Measurements from ENCODE around the gene SFRP2. TPM values are rescaled to one million over a fixed set of nuclear protein-coding genes. Genes with fewer than 3 reads are reported as not detected.

The SFRP2 gene
- total RNA-seq, 2 donors from 2014 or later, result not detected

DNA sequence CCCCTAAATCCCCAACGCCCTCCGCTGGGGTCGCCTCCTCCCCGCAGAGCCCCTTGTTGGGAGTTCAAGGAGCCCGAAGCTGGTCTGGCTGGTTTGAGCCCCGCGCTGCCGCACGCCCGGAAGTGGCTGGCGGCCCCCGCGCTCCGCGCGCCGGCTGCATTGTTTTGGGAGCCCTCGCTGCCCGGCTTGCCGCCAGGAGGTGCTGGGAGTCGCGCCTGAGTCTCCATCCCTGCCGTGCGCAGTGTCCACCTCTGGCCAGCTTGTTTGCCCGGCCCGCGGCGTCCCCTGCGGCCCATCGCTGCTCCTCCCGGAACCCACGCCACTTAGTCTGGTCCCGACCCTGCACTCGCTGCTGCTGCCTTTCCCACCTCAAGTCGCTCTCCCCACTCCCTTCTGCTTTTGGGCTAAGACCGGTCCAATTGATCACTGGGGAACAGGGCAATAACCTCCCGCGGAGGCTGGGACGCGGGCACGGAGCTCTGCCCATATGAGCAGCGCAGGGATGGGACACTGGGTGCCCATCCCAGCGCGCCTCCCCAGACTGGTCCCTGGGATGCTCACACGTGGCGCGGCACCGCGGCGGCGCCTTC, 2.2 kb upstream of the SFRP2 start:
- H3K9me3 ChIP-seq (ENCODE audit: control insufficient read depth, low read length, poor library complexity, severe bottlenecking), result no peaks in the 10 kb centered on the region
- H3K4me1 Mint-ChIP-seq, result peaks cover 27% of the 10 kb centered on the region
- peak overlapping the region; percentile 16 for H3K27ac Mint-ChIP-seq
- peaks cover 90% of the 10 kb centered on the region for H3K27me3 Mint-ChIP-seq
- peak overlapping the region; percentile 89 for H3K4me3 Mint-ChIP-seq
- ATAC-seq (peak; percentile 30), DNase-seq (peak in 1 of 3 donors; percentile 11)
- H3K36me3 Mint-ChIP-seq (ENCODE audit: low read depth), result peaks cover 13% of the 10 kb centered on the region

DNA sequence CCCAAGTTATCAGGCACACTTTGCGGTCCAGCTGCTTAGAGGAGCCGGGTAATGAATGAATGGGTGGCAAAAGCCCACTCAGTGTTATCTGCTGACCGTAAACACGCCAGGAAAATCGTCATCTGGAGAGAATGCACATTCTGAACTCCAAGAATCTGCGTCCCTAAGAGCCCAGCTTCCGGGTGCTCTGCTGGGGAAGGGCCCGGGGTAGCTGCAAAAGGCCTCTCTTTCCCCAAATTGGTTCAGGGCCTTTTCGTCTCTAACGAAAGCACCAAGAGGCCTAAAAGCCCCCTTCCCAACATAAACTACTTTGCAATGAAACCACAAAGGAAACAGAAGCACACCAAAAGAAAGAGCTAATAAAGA, 1.6 kb upstream of the SFRP2 start:
- ATAC-seq (no peak), DNase-seq (no peak)
- Mint-ChIP-seq H3K36me3 (ENCODE audit: low read depth) (peaks cover 13% of the 10 kb centered on the region), H3K27me3 (peaks cover 88% of the 10 kb centered on the region), H3K4me3 (peak overlapping the region; percentile 9), H3K4me1 (peaks cover 27% of the 10 kb centered on the region), H3K27ac (peak overlapping the region; percentile 16)
- no peaks in the 10 kb centered on the region for H3K9me3 ChIP-seq (ENCODE audit: control insufficient read depth, low read length, poor library complexity, severe bottlenecking)

DNA sequence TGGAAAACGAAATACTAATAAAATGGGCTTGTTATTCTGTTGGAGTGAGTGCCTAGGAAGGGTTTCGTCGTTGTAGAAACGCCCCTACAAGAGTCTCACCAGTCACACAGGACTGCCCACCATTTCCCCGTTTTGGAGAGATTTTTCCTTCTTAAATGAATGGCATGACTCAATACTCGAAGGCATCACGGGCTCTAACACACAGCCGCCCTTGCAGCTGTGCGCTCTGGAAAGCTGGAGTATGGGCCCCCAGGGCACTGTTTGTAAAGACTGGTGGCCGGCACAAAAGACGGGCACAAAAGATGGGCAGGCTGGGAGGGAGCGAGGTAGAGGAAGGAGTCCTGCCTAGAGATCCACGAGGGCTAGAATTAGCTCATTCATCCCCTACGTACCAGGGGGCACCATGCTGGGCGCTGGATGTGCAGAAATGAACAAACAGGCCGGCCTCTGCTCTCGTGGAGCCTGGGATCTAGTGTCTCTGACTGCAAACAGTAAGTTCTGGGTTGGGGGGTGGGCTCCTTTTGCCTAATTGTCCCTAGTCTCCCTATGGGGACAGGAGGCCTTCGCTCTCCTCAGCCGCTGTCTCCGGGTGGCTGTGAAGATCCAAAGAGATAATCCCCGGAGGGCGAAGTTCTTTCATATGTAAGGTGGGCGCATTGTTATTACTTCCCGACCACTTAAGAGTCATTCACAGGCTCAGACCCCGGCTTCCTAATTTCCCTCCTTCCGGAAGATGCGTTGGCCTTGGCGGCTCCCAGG, 1.0 kb upstream of the SFRP2 start:
- Mint-ChIP-seq H3K4me3 (peak overlapping the region; percentile 53), H3K4me1 (peaks cover 27% of the 10 kb centered on the region), H3K27me3 (peaks cover 84% of the 10 kb centered on the region), H3K36me3 (ENCODE audit: low read depth) (peaks cover 13% of the 10 kb centered on the region), H3K27ac (peak overlapping the region; percentile 16)
- no peak for DNase-seq
- ATAC-seq, result no peak
- H3K9me3 ChIP-seq (ENCODE audit: control insufficient read depth, low read length, poor library complexity, severe bottlenecking), result no peaks in the 10 kb centered on the region

DNA sequence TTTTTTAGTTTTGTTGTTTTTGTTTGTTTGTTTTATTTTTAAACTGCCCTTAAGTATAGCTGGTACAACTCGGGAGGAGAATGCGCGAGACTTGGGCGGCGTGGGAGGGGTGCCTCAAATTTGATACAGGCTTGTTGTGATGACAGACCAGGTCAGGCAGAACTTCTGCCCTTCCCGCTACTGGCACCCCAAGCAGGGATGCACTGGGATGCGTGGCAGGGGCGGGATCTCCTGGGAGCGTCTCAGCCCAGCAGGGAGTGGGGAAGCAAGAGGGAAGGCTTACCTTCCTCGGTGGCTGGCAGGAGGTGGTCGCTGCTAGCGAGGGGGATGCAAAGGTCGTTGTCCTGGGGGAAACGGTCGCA, 851 bp downstream of the SFRP2 start:
- peaks cover 27% of the 10 kb centered on the region for H3K4me1 Mint-ChIP-seq
- DNase-seq, result no peak
- H3K4me3 Mint-ChIP-seq, result peak overlapping the region; percentile 84

DNA sequence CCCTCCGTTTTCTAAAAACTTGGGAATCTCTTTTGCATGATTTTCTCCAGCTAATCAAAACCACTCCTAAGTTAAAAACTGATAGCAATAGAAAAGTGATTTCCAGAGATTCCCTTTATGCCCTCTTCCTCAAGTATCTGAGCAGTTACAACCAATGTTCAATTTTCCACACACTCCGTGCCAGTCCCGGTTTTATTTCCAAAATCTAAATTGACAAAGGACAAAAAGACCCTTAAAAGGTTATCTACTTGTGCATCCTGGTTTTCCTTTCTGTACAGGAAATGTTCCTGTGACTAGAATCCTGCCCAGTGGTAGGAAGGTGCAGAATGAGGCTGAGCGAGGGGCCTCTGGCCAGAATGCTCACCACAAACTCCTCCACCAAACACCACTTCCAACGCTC, 1.3 kb downstream of the SFRP2 start:
- H3K9me3 ChIP-seq (ENCODE audit: control insufficient read depth, low read length, poor library complexity, severe bottlenecking), result no peaks in the 10 kb centered on the region
- DNase-seq (no peak), ATAC-seq (no peak)
- Mint-ChIP-seq H3K27ac (no peak overlapping the region), H3K36me3 (ENCODE audit: low read depth) (peaks cover 13% of the 10 kb centered on the region), H3K4me3 (no peak overlapping the region), H3K4me1 (peaks cover 24% of the 10 kb centered on the region), H3K27me3 (peaks cover 84% of the 10 kb centered on the region)

More for the DNA sequence above, 851 bp downstream of the SFRP2 start:
- Mint-ChIP-seq H3K27me3 (peaks cover 84% of the 10 kb centered on the region), H3K36me3 (ENCODE audit: low read depth) (peaks cover 13% of the 10 kb centered on the region), H3K27ac (no peak overlapping the region)
- H3K9me3 ChIP-seq (ENCODE audit: control insufficient read depth, low read length, poor library complexity, severe bottlenecking), result no peaks in the 10 kb centered on the region
- ATAC-seq, result no peak

DNA sequence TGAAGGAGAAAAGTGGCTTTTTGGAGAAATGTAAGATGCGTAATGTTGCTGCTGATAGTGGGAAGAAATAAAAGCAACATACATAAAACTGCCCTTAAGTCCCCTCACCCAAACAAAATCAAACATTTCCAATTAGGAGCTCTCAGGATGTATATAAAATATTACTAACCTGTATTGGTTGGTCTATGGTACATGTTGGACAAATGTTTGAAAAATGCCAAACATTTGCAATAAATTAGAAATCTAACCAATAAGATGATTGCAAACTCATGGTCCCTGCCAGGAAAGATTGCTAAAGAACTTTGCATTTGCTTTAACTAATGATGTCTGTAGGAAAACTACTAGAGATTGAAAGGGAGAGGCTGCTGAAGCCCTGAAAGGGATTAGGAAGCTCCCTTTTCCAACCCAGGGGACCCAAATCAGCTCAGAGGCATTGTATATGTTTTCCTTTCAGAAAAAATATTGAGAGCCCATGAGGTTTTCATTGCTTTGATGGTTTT, 1.8 kb downstream of the SFRP2 start:
- no peaks in the 10 kb centered on the region for H3K9me3 ChIP-seq (ENCODE audit: control insufficient read depth, low read length, poor library complexity, severe bottlenecking)
- peaks cover 13% of the 10 kb centered on the region for H3K36me3 Mint-ChIP-seq (ENCODE audit: low read depth)
- no peak overlapping the region for H3K27ac Mint-ChIP-seq
- no peak for DNase-seq
- peaks cover 84% of the 10 kb centered on the region for H3K27me3 Mint-ChIP-seq
- H3K4me1 Mint-ChIP-seq, result peaks cover 20% of the 10 kb centered on the region
- ATAC-seq, result no peak
- no peak overlapping the region for H3K4me3 Mint-ChIP-seq

DNA sequence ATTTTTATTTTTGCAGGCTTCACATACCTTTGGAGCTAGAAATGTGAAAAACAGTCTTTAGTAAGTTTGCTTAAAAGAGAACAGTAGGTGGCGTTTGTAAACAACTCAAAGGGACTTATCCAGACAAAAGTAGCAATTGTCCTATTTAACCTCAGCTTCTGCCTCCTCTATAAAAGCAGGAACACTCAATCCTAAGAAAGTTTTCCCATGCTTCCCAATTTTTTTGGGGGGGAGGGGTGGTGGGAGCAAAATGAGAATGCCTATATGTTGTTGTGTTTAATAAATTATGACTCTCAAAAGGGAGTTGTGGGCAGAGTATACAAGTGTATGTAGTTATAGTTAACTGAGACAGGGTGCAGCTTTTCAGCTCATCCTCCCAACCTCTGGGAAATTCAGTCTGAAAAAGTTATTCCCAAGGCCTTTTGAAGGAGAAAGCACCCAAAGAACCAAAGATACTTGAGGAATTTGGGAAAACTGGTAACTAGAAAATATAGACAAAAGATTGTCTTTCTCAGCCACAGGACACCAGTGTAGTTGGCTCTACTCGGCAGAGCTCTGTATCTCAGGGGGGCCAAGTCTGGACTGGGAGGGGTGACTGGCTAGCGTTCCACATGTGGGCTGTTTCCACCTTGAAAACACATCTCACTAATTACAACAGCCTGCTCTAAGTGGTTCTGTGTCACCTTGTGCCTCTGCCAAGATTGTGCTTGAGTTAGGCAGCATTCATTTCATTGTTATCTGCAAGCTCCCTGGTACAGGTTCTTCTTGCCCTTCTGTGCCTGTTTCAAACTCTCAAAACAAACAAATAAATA, 2.8 kb downstream of the SFRP2 start:
- H3K27ac Mint-ChIP-seq, result no peak overlapping the region
- peaks cover 9% of the 10 kb centered on the region for H3K36me3 Mint-ChIP-seq (ENCODE audit: low read depth)
- DNase-seq, result no peak
- H3K27me3 Mint-ChIP-seq, result peaks cover 84% of the 10 kb centered on the region
- H3K4me1 Mint-ChIP-seq, result peaks cover 14% of the 10 kb centered on the region
- H3K4me3 Mint-ChIP-seq, result no peak overlapping the region
- no peak for ATAC-seq
- H3K9me3 ChIP-seq (ENCODE audit: control insufficient read depth, low read length, poor library complexity, severe bottlenecking), result no peaks in the 10 kb centered on the region

DNA sequence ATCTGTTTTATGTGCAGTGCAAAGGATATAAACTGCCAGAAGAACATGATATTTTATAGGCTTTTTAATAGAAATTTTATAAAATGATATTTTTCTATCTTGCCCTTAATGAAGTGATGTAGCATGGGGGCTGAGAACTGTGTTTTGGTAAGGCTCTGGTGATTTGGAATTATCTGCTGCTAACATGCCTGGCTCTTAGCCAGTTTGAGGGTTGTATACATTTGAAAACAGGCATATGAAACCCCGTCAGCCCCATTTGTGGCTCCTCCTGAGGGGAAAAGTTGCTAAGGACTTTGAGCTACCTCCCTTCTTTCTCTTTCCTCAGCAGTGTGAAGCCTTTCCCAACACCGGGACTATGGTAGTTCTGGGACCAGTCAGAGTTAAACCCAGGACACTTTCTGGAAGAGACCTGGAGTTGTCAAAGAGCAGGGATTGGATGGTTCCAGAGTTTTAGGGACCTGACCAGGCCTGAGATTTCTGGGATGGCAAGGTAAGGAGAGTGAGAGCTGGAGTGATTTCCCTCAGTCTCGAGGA, 4.7 kb downstream of the SFRP2 start:
- Mint-ChIP-seq H3K27ac (no peak overlapping the region), H3K36me3 (ENCODE audit: low read depth) (peaks cover 9% of the 10 kb centered on the region), H3K4me1 (peaks cover 12% of the 10 kb centered on the region), H3K27me3 (peaks cover 83% of the 10 kb centered on the region), H3K4me3 (no peak overlapping the region)
- no peaks in the 10 kb centered on the region for H3K9me3 ChIP-seq (ENCODE audit: control insufficient read depth, low read length, poor library complexity, severe bottlenecking)
- no peak for ATAC-seq
- no peak for DNase-seq

DNA sequence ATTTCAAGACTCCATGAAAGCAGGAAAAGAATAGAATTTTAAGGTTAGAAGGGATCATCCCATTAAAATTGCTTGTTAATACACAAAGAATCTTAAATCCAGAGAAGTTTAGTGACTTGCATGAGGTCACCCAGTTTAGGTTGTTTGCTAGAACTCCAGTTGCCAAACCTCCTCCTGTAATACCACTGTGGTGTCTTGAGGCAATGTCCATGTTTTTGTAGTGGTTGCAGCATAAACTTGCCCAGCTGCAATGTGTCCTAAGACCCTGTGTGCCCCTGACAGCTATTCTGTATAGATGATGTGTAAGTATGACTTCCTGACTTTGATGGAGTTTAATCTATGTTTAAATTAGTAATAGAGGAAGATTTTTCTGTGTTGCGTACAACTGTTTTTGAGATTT, 6.3 kb downstream of the SFRP2 start:
- H3K4me1 Mint-ChIP-seq, result peaks cover 2% of the 10 kb centered on the region
- H3K27ac Mint-ChIP-seq, result no peak overlapping the region
- peaks cover 71% of the 10 kb centered on the region for H3K27me3 Mint-ChIP-seq
- no peaks in the 10 kb centered on the region for H3K9me3 ChIP-seq (ENCODE audit: control insufficient read depth, low read length, poor library complexity, severe bottlenecking)
- DNase-seq, result no peak
- no peak overlapping the region for H3K4me3 Mint-ChIP-seq
- no peak for ATAC-seq
- H3K36me3 Mint-ChIP-seq (ENCODE audit: low read depth), result no peaks in the 10 kb centered on the region

DNA sequence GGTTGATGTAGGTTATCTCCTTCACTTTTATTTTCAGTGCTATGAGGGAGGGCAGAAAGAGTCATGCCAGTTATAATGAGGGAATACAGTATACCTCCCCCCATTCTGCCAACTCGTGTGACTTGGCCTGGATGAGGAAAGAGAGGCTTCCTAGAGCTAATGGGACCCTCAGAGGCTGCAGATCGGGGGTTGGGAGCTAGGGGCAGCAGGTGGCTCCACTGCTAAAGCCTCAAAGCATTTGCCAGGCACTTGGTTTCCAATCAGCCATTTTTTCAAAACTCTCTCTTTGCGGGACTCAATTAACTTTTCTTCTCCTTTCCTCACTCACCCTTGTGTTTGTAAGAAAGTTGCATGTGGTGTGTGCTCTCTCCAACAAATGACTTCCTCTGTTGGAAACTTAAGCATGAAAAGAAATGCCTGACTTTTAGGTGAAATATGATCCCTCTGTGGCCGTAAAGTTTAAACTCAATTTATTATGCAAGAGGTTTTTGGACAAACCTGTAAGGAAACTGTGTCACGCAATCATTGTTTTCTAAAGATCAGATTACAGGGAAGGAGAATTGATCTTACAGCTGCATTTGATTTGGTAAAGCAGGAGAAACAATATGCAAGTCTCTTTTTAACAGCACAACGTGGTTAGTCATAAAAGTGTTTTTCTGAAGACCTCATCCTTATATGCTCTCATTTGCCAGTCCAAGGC, 7.0 kb downstream of the SFRP2 start:
- DNase-seq (no peak), ATAC-seq (no peak)
- no peaks in the 10 kb centered on the region for H3K36me3 Mint-ChIP-seq (ENCODE audit: low read depth)
- H3K4me1 Mint-ChIP-seq, result no peaks in the 10 kb centered on the region
- H3K9me3 ChIP-seq (ENCODE audit: control insufficient read depth, low read length, poor library complexity, severe bottlenecking), result no peaks in the 10 kb centered on the region
- no peak overlapping the region for H3K27ac Mint-ChIP-seq
- H3K4me3 Mint-ChIP-seq, result no peak overlapping the region
- peaks cover 65% of the 10 kb centered on the region for H3K27me3 Mint-ChIP-seq

DNA sequence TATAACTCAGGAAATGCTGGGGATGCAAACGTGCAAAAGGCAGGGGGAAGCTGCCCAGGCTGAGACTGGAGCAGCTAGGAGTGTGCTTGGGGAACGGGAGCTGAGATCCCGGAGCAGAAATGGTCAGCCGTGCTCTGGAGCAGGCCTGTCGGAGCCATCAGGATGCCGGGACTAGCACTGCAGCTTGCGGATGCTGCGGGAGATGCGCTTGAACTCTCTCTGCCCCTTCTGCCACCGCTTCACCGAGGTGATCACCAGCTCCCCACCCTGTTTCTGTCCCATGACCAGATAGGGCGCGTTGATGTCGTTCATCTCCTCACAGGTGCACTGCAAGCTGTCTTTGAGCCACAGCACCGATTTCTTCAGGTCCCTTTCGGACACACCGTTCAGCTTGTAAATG, 7.6 kb downstream of the SFRP2 start:
- Mint-ChIP-seq H3K36me3 (ENCODE audit: low read depth) (no peaks in the 10 kb centered on the region), H3K27me3 (peaks cover 65% of the 10 kb centered on the region), H3K27ac (no peak overlapping the region), H3K4me1 (no peaks in the 10 kb centered on the region), H3K4me3 (no peak overlapping the region)
- no peaks in the 10 kb centered on the region for H3K9me3 ChIP-seq (ENCODE audit: control insufficient read depth, low read length, poor library complexity, severe bottlenecking)
- no peak for ATAC-seq
- DNase-seq, result no peak

DNA sequence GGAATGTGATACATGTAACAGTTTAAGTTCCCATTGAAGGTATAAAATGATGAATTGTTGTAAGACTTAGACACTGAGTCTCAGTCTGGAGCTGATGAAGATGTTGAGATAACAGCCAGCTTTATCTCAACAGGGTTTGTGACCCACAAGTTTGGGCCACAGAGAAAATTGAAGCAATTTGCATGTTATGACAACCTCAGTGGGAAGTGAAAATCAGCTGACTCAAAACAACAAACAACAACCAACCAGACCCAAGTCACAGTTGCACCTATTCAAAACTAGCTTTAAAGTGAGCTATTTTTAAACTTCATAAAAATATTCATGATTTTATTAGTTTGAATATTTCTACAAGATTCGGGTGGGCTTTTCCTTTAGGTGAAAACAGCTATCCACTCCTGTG, 8.0 kb downstream of the SFRP2 start:
- no peak overlapping the region for H3K4me3 Mint-ChIP-seq
- no peaks in the 10 kb centered on the region for H3K4me1 Mint-ChIP-seq
- H3K27me3 Mint-ChIP-seq, result peaks cover 65% of the 10 kb centered on the region
- H3K27ac Mint-ChIP-seq, result no peak overlapping the region
- ATAC-seq (no peak), DNase-seq (no peak)
- no peaks in the 10 kb centered on the region for H3K9me3 ChIP-seq (ENCODE audit: control insufficient read depth, low read length, poor library complexity, severe bottlenecking)
- no peaks in the 10 kb centered on the region for H3K36me3 Mint-ChIP-seq (ENCODE audit: low read depth)

DNA sequence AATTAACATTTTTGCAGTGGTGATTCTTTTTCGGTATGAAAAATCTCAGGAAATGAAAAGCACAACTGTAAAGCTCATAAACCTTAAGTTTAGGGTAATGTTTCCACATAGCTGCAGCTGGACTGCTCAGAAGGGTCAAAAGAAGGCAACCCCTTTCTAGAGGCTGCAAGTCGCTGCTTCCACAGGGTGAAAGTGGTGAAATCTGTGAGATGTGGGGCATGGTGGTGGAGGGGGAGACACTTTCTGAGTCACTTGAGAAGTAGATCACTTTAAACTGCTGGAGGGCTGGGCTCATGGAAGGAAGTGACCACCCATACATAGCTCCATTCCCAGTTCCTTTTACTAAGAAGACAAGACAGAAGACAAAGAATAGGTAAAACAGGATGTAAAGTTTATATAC, 8.7 kb downstream of the SFRP2 start:
- Mint-ChIP-seq H3K4me3 (no peak overlapping the region), H3K4me1 (no peaks in the 10 kb centered on the region), H3K36me3 (ENCODE audit: low read depth) (no peaks in the 10 kb centered on the region), H3K27ac (no peak overlapping the region), H3K27me3 (peaks cover 67% of the 10 kb centered on the region)
- DNase-seq, result no peak
- H3K9me3 ChIP-seq (ENCODE audit: control insufficient read depth, low read length, poor library complexity, severe bottlenecking), result no peaks in the 10 kb centered on the region
- ATAC-seq, result no peak

Measured in T-helper 17 cell (primary cell).